GM18519 (cell line): ENCODE results near the gene SLC25A30.
"Not testable (repeated sequence)": the region's sequence is repeated elsewhere in the genome, so short reads cannot be mapped to it uniquely, and the experiment has no call there.

Experiments
- ATAC-seq: cut with Tn5 transposase; IDR thresholded peaks from one replicate; pipeline ENCODE4 v1.9.1; 2021; ENCODE audit warnings: mild to moderate bottlenecking, moderate library complexity; ENCODE audit not compliant: unreplicated experiment, low FRiP score

Gene SLC25A30

GRCh38 chr13:45393941-45394570 lies 24.1 kb downstream of the SLC25A30 start:
- no peak for ATAC-seq

- no peak for ATAC-seq
Observed at GRCh38 chr13:45392811-45393210, 25.4 kb downstream of the SLC25A30 start.

DNA sequence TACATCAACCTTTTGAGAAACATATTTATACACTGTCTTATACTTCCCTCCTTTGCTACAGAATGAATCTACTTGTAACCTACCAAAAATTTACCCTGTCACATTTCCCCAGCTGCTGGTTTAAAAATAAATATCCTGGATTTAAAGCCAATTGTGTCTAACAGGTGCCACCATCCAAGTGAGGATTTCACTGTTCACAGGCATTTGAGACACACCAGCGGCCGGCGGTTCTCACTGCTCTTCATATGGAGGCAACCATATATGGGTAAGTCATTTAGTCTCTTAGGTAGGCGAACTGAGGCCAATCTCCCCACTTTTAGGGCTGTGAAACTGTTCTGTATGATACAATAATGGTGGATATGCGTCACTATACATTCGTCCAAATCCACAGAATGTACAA lies 26.2 kb downstream of the SLC25A30 start:
- ATAC-seq: no peak

DNA sequence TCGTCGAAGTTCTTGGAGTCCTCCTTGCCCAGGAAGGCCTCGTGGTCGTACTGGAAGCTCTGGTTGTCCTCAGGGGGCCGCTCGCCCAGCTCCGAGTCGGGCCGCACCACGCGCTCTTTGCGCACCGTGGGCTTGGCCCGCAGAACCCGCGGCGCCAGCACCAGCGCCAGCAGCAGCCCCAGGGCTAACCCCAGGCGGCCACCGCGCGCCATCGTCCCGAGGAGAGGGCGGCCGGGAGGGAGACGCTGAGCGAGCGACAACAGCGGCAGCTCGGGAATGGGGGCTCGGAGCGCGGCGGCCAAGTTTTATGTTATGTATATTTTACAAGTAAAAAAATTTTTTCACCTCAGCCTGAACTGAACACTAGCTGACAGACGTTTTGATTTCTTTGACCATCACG lies 27.0 kb downstream of the SLC25A30 start:
- not testable (repeated sequence) for ATAC-seq

GRCh38 chr13:45390348-45390747 lies 27.8 kb downstream of the SLC25A30 start:
- ATAC-seq: not testable (repeated sequence)

GRCh38 chr13:45388664-45389063 lies 29.5 kb downstream of the SLC25A30 start:
- ATAC-seq: no peak

- ATAC-seq: not testable (repeated sequence)
Observed at GRCh38 chr13:45386892-45387575, 31.1 kb downstream of the SLC25A30 start.

- no peak for ATAC-seq
Observed at GRCh38 chr13:45385907-45386553, 32.1 kb downstream of the SLC25A30 start.

DNA sequence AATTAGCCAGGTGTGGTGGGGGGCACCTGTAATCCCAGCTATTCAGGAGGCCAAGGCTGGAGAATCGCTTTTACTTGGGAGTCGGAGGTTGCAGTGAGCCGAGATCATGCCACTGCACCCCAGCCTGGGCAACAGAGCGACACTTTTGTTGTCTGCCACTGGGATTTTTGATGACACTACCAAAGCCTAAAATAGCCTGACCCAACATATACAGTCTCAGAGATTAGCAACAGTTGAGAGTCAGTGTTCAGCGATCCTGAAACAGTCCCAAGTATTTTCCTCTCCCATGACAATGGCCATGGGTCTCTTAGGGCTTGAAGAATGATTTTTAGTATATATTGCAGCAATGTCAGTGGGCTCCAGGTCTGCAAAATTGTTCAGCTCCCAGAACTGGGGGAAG lies 32.9 kb downstream of the SLC25A30 start:
- ATAC-seq: no peak

GRCh38 chr13:45384474-45385174 lies 33.5 kb downstream of the SLC25A30 start:
- no peak for ATAC-seq

- not testable (repeated sequence) for ATAC-seq
Observed at GRCh38 chr13:45382739-45383138, 35.4 kb downstream of the SLC25A30 start.

DNA sequence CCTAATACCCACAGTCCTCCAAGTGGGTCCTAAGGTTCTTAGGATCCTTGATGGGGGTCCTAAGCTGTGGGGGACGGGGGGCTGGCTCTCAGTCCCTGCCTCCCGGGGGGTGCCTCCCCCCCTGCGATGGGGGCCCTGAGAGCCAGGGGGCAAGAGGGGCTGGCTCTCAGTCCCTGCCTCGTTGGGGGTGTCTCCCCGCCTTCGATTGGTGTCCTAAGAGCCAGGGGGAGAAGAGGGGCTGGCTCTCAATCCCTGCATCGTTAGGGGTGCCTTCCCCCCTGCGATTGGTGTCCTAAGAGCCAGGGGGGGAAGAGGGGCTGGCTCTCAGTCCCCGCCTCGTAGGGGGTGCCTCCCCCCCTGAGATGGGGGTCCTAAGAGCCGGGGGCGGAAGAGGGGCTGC lies 37.0 kb downstream of the SLC25A30 start:
- ATAC-seq: no peak

DNA sequence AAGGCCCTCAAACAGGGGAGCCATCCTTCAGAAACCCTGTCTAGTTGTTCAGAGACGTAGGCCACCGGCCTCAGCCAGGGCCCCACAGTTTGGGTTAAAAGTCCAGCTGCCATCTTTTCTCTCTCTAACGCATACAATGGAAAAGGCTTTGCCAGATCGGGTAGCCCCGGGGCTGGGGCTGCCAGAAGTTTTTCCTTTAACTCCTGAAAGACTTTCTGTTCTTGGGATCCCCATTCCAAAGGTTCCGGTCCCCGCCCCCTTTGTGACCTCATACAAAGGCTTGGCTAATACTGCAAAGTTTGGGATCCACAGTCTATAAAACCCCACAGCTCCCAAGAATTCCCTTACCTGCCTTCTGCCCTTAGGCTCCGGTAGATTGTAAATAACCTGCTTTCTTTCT lies 37.5 kb downstream of the SLC25A30 start:
- ATAC-seq: not testable (repeated sequence)

DNA sequence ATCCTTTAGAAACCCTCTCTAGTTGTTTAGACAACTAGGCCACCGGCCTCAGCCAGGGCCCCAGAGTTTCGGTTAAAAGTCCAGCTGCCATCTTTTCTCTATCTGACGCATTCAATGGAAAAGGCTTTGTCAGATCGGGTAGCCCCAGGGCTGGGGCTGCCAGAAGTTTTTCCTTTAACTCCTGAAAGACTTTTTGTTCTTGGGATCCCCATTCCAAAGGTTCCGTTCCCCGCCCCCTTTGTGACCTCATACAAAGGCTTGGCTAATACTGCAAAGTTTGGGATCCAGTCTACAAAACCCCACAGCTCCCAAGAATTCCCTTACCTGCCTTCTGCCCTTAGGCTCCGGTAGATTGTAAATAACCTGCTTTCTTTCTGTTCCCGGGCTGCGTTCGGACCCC lies 38.7 kb downstream of the SLC25A30 start:
- ATAC-seq: not testable (repeated sequence)

DNA sequence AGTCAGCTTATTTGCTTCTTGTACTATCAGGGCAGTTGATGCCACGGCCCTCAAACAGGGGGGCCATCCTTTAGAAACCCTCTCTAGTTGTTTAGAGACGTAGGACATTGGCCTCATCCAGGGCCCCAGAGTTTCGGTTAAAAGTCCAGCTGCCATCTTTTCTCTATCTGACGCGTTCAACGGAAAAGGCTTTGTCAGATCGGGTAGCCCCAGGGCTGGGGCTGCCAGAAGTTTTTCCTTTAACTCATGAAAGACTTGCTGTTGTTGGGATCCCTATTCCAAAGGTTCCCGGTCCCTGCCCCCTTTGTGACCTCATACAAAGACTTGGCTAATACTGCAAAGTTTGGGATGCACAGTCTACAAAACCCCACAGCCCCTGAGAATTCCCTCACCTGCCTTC lies 39.4 kb downstream of the SLC25A30 start:
- not testable (repeated sequence) for ATAC-seq

GRCh38 chr13:45377314-45377713 lies 40.9 kb downstream of the SLC25A30 start:
- not testable (repeated sequence) for ATAC-seq

DNA sequence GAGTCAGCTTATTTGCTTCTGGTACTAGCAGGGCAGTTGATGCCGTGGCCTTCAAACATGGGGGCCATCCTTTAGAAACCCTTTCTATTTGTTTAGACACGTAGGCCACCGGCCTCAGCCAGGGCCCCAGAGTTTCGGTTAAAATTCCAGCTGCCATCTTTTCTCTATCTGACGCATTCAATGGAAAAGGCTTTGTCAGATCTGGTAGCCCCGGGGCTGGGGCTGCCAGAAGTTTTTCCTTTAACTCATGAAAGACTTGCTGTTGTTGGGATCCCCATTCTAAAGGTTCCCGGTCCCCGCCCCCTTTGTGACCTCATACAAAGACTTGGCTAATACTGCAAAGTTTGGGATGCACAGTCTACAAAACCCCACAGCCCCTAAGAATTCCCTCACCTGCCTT lies 41.5 kb downstream of the SLC25A30 start:
- not testable (repeated sequence) for ATAC-seq

- ATAC-seq: no peak
Observed at GRCh38 chr13:45374917-45375316, 43.3 kb downstream of the SLC25A30 start.

DNA sequence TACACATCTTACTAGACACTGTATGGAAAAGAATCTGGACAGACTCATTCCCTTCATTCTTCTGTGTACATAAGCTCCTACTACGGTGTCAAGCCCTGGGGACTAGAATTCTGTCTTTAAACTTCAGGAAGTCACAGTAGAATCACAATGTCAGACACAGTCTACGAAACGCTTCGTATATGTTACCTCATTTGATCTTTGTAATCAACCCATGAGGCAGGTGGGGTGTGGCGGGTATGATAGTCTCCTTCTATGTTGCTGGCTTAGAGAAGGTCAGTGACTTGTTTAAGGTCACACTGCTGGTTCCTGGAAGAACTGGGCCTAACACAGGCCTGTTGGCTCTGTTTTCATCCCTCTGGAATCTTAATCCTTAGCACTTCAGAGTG lies 45.0 kb downstream of the SLC25A30 start:
- ATAC-seq: no peak

DNA sequence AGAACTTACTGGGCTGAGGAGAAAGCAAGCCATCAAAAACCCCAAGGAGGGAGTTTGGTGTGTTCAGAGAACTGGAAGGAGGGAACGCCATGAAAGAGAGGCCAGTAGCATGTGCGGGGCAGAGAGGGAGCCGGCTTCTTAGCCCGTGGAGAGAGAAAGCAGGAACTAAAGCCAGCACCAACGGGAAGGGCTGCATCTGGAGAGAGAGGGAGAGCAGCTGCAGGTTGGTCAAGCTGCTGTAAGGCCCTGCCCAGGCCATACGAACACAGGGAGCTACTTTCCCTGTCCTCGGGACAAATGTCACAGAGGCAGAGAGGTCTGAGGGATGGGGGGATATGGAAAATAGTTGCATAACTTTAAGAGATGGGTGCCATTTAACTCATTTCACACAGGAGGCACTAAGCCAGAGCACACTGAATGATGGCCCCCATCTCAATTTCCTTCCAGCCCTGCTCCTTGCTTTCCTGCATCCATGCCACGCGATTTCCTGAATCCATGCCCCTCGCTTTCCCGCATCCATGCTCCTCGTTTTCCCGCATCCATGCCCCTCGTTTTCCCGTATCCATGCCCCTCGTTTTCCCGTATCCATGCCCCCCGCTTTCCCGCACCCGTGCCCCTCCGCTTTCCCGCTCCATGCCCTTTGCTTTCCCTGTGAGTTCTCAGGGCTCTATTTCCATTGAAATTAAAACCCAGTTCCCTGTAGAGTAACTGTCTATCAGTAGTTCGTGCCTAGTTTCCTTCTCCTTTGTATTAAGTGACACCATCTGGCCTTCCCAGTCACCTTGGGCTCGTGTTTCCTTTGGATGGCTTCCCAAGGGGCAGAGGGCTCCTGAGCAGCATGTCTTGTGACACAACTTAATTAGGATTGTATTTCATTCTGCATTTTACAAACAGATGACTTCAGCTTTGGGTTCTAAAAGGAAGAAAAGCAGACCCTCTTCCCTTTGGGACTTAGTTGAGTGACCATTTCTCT lies 45.7 kb downstream of the SLC25A30 start:
- no peak for ATAC-seq
